T-helper 22 cell (primary cell): ENCODE measurements around the gene TTC6.
"Not testable (repeated sequence)": the region's sequence is repeated elsewhere in the genome, so short reads cannot be mapped to it uniquely, and the experiment has no call there.

Experiments used
- DNase-seq: peaks from one replicate; pipeline ENCODE4 v3.0.0-alpha.2; 2020; ENCODE audit warnings: low read depth

The TTC6 gene

DNA sequence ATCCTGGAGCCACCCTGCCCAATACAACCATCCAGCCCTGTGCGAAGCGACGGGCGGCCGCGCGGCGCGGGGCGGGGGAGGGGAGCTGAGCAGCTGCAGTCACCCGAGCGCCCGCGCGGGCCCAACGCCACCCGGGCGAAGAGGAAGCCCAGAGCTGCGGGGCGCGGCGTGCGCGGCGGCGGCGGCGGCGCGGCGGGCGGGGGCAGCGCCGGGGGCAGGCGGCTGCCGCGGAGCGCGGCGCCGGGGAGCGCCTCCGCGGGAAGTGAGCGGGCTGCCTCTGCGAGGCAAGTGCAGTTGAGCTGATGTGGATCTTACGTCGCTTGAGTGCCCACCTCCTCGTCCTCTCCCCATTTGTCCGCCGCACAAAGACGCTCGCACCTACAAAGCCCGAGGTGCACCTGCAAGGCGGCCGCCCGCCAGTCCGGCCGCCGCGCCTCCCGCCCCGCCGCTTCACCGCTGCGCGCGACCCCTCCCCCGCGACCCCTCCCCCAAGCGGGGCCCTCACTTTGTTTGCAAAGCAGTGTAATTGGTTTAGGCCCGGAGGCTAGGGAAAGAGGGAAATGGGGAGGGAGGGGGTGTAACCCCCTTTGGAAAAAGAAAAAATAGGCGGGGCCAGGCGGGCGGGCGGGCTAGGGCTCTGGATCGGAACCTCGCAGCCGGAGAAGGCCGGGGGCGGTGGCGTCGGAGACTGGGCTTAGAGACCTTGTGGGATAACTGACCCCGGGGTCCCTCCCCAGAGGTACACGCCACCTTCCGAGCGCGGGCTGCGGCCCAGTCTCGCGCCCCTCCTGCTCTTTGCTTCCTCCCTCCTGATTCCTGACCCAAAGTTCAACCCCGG lies at the start of gene TTC6, which contains the start of gene FOXA1:
TTC6 (plus strand) TSS at position 659 of the 838 bp plus-strand sequence. CDS start 26,436 bp downstream, outside the sequence.
FOXA1 (minus strand) TSS at position 279 of the 838 bp plus-strand sequence; CDS start at position 2, 277 bp downstream.
- no peak for DNase-seq

GRCh38 chr14:37546621-37547447 lies 48.6 kb upstream of the TTC6 start:
- no peak for DNase-seq

GRCh38 chr14:37550511-37550910 lies 44.9 kb upstream of the TTC6 start:
- no peak for DNase-seq

- no peak for DNase-seq
These were observed 44.3 kb upstream of the TTC6 start for GRCh38 chr14:37551119-37551518.

GRCh38 chr14:37553935-37554550 lies 41.4 kb upstream of the TTC6 start:
- DNase-seq = no peak

GRCh38 chr14:37555596-37555995 lies 39.8 kb upstream of the TTC6 start:
- not testable (repeated sequence) for DNase-seq

GRCh38 chr14:37558740-37559139 lies 36.7 kb upstream of the TTC6 start:
- DNase-seq = no peak

- DNase-seq = no peak
These were observed 36.0 kb upstream of the TTC6 start for GRCh38 chr14:37559386-37559785.

DNA sequence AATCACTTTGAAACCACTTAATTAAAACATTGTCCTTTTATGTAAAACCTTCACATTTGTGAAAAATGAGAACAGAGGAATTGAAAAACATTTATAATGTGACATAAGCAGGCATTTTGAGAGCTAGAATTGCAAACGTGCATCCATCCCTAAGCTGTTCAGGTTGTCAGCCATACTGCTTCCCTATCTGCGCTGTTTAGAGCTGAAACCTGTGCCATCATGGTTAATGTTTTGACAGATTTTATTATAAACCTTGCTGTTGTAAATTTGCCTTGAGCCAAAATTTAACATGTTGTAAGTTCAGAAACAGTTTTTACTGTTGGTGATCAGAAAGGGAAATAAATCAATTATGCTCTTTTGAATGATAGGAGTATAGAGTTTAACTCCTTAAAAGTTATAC lies 32.2 kb upstream of the TTC6 start:
- no peak for DNase-seq

GRCh38 chr14:37565550-37565949 lies 29.9 kb upstream of the TTC6 start:
- no peak for DNase-seq

- no peak for DNase-seq
These were observed 28.5 kb upstream of the TTC6 start for GRCh38 chr14:37566811-37567371.

DNA sequence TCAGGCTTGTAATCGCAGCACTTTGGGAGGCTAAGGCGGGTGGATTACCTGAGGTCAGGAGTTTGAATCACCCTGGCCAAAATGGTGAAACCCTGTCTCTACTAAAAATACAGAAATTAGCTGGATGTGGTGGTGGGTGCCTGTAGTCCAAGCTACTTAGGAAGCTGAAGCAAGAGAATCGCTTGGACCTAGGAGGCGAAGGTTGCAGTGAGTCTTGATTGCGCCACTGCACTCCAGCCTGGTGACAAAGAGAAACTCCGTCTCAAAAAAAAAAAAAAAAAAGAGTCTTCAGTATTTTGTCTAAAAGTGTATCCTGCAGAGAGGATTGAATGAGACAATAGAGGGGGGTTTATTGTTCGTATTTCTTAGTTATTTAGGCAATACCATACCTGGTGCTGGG lies 25.7 kb upstream of the TTC6 start:
- no peak for DNase-seq

GRCh38 chr14:37571391-37571790 lies 24.0 kb upstream of the TTC6 start:
- no peak for DNase-seq

DNA sequence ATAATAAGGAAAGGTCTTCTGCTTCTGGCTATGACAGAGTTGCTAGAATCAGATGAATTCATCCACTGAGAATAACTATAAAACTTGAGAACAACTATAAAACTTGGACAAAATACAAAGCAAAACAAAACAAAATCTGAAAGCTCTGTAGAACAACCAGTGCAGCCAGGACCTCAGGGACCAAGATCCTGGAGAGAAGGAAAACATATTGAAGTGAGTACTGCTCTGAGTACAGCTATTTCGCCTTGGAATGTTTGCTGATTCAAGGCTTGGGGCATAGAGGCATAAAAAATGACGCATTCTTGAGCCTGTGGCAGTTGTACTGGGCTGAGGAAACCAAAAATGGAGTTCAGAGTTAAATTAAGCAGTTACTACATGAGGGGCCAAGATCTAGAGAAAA lies 22.1 kb upstream of the TTC6 start:
- DNase-seq = no peak

GRCh38 chr14:37579274-37579673 lies 16.2 kb upstream of the TTC6 start:
- DNase-seq = no peak

GRCh38 chr14:37580146-37580545 lies 15.3 kb upstream of the TTC6 start:
- no peak for DNase-seq

- DNase-seq = no peak
These were observed 11.8 kb upstream of the TTC6 start for GRCh38 chr14:37583358-37584210.

DNA sequence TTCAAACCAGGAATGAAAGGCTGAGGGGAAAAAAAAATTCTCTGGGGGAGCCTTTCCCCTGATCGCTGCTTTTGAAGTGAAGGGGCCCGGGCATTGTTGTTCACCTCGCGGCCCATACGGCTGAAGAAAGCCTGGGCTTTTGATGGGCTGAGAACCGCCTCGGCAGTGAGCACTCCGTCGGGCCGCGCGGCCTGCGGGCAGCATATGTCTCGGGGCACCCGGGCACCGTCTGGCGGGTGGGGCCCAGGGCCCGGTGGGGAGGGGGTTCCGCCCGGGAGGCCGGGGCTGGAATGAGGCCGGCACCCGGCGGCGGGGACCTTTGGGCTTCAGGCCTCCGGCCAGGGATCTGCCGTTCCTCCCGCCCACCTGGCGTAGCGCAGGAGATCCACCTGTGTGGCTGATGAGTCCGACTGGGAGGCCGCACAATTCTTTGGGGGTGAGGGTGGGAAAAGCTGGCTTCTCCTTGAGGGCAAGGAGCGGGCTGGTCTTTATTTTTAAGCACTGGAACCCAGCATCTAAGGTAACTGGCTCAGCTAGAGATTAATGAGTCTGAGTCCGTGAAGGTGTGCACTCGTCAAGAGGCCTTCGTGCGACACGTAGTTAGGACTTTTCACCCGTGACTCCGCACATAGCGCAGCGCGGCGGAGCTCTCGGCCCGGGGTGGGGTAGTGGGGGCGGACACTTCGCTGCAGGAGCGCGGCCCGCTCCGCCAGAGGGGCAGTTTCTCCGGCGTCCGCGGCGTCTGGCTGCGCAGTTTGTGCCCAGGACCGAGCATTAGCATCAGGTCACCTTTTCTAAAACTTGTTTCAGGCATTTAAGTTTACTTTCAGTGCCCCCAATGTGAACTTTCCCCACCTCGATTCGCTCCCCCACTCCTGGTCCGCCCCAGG lies 11.0 kb upstream of the TTC6 start:
- DNase-seq = no peak

- DNase-seq = no peak
These were observed 10.3 kb upstream of the TTC6 start for GRCh38 chr14:37585101-37585511.
